ENCODE data around the gene SPATA31C1.

The SPATA31C1 gene

GRCh38 chr9:87944096-87944495 is 26.3 kb downstream of the SPATA31C1 start:
- DNase-seq: no peak

GRCh38 chr9:87944682-87945081 is 26.9 kb downstream of the SPATA31C1 start:
- DNase-seq: no peak

DNA sequence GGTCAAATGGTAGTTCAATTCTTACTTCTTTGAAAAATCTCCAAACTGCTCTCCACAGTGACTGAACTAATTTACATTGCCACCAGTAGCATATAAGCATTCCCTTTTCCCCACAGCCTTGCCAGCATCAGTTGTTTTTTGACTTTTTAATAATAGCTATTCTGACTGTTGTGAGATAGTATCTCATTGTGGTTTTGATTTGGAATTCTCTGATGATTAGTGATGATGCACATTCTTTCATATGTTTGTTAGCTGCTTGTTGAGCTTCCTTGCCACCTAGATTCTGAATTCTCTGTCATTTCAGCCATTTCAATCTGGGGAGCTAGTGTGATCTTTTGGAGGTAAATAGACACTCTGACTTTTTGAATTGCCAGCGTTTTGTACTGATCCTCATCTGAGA is 32.5 kb downstream of the SPATA31C1 start:
- DNase-seq: no peak

DNA sequence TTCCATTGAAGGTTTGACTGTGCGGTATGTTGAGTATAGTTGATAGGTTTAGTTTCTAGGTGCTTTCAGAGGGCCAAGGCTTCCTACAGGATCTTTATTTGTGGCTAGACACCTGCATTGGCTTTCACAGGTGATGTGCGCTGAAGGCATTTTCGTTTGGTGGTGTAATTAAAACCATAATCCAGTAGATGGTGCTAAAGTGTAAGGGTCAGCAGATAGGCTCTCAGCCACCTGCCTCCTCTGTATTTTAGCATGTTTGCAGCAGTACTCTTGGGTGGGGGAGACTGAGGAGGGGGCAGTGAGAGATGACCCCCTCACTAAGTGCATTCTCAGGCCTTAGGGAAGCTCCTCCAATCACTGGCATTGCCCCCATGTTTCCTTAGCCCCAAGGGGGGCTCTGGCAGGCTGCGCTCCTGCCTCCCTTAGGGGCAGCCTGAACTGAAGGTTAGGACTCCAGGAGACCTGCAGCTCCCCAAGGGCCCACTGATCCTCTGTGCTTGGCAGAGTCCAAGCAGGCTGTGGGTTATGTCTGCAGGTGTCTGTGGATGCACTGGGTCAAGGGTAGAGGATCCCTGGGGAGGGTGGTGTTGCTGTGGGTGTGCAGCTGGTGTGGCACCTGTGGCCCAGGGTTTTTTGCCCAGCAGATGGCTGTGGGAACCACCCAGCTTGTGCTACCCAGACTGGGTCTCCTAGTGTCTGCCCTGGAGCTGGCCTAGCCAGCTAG is 33.2 kb downstream of the SPATA31C1 start:
- DNase-seq: no peak

DNA sequence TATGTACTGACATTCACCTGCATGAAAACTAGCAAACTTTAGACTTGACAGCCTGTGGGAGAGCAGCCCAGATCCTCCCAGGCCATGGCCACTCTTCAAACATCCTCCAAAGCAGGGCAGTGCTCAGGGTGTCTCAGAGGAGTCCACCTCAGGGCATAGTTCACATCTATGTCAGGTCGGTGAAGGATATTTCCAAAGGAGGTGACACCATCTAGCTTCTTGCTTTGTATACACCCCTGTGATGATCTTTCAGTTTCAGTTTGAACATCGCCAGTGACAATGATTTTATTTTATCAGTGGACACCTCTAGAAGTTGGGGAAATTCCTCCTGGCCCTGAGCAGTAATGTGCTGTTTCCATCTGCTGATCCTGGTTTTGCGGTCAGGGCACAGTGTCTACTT is 36.5 kb downstream of the SPATA31C1 start:
- DNase-seq: no peak

DNA sequence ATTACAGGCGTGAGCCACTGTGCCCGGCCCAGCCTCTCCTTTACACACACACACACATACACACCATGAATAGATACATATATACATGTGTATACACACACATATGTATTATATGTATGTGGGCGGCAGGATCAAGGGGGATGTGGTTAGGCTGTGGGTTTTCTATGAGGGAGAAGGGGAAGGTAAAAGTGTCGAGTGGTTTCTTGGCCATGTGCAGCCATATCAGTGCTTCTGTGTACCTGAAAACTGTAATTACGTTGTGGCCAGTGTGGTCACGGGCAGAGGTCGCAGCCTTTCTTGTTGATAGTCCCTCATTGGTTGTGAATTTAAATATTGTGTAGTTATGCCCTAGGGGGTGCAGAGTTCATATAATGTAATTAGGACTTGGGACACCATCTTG is 40.1 kb downstream of the SPATA31C1 start:
- no peak for DNase-seq

GRCh38 chr9:87958591-87958990 is 40.8 kb downstream of the SPATA31C1 start:
- DNase-seq: no peak

DNA sequence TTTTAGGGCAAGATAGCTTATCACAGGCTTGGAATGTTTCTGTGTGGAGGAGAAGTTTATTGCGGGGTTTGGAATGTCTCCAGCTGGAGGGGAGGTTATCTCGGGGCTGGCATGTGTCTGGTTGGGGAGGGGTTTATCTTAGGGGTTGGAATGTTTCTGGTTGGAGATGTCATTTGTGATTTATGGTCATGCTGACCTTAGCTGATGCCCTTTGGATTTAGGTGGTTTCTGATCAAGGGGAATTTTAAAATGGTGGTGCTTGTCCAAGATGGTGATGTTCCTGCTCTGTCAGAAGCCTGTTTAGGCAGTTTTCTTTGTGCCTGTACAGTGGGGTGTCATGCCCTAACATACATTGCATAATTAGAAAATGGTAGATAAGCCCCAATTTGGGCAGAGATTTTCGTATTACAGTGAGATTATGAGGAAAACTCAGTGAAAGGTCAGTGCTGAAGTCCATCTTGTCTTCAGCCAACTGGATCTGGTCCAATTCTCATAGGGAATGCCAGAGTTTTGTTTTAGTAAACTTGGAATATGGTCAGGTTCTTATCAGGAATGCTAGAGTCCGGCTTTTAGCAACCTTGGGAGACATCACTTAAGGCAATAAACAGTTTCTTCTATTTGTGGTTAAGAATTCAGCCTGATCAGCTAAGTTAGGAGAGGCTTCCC is 42.3 kb downstream of the SPATA31C1 start:
- no peak for DNase-seq

DNA sequence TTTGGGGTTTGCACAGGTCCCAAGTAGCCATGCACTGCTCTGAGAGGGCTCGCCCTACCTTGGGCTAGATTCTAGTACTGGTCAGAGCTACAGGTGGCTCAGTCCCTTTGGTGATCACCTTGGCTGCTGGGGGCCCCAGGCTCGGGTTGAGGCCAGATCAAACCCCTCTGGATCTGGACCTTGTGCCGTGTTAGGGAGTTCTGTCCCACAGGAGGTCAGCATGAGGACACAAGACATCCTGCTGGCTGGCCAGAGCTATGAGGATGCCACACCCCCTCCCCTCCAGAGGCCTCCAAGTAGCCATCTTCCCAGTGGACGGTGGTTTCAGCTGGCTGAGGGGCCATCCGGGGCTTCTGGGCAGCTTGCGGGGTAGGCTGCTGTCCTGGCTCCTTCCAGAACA is 46.0 kb downstream of the SPATA31C1 start:
- DNase-seq: no peak

GRCh38 chr9:87964826-87965225 is 47.1 kb downstream of the SPATA31C1 start:
- no peak for DNase-seq

GRCh38 chr9:87968155-87968554 is 50.4 kb downstream of the SPATA31C1 start:
- no peak for DNase-seq

DNA sequence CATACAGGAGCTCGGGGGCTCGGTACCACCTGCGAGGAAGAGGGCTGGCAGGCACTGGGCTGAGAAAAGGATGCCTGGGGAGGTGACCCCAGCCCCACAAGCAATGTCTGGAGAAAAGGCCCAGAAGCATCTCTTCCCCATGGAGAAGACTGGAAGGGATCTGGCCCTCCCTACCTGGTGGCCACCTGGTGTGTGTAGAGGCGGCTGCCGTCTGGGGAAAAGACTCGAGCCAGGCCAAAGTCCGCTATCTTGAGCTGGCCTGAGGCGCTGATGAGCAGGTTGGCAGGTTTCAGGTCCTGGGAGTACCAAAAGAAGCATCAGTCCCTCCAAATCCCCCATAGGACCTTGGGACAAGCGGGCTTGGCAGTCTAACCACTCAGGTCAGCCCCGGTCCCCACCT is 52.8 kb downstream of the SPATA31C1 start:
- no peak for DNase-seq

GRCh38 chr9:87973122-87973521 is 55.4 kb downstream of the SPATA31C1 start:
- no peak for DNase-seq

Measured in activated CD4-positive, alpha-beta T cell treated with anti-CD3 and anti-CD28 coated beads, Interleukin-2, amount 50 U/mL, for 48 hours (primary cell).